ENCODE results near the gene PPP1R26.
"Not testable (repeated sequence)": the region's sequence is repeated elsewhere in the genome, so short reads cannot be mapped to it uniquely, and the experiment has no call there.

DNA sequence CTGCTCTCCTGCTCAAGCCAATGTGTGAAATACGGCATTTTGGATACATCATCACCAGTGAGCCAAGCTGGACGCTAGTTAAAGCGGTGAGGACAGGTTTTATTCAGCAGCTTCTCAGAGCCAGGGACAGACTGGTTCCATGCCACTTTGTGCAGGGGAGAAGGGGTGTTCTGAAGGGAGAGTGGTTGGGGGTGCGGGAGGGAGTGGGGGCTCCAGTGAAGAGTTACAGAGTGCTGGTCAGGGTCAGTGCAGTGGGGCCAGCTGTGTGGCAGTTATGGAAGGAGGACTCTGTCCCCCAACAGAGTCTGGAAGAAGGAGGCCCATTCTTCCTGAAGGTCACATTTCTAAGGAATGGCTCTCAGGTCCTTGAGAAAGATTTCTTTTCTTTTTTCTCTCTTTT lies 55.2 kb downstream of the PPP1R26 start:
- not testable (repeated sequence) for TF ChIP-seq CTCF, POLR2AphosphoS5, POLR2A (IDR thresholded peaks at IDR 0.05)

All from prostate gland (tissue), 2 donors.